A549 (cell line): ENCODE measurements around the gene RPL29. TPM values are rescaled to one million over a fixed set of nuclear protein-coding genes. Genes with fewer than 3 reads are reported as not detected.

ENCODE experiments used
- ATAC-seq, 2 experiments: fragments of 200-7000 bp in 1 of 2; fragments of >200 bp in 1 of 2; cut with Nextera tagmentation in 1 of 2; cut with Tn5 transposase in 1 of 2; 3 replicates each; pipeline versions ENCODE4 v1.8.0 to v1.9.1; 2018 to 2020; ENCODE audit warnings: mild to moderate bottlenecking in 1 of 2, moderate library complexity in 1 of 2
- CTCF ChIA-PET: fragments of 300-600 bp; sonication (Branson Sonifier 250); formaldehyde crosslinking; extraction: SDS; loops from one replicate; lab custom pipeline; 2021; ENCODE audit warnings: antibody characterized with exemption, inconsistent platforms; lab: Yijun Ruan, JAX
- POLR2A ChIA-PET: fragments of 350-600 bp; formaldehyde crosslinking; extraction: SDS; loops from one replicate; lab custom pipeline; 2021; ENCODE audit warnings: antibody characterized with exemption, inconsistent platforms; lab: Yijun Ruan, JAX
- DNase-seq, 2 experiments: peaks; one replicate each; pipeline versions ENCODE4 v3.0.0 to v3.0.0-alpha.2; 2011 to 2016; ENCODE audit warnings: low read depth in 1 of 2, low spot score in 1 of 2
- FAIRE-seq: peaks from 2 replicates; lab custom pipeline; 2011; peaks lifted over from hg19 to GRCh38; lab: Jason Lieb, UNC
- H3K27ac ChIP-seq, 2 experiments: fragments of >200 bp; sonication (Bioruptor Twin); formaldehyde crosslinking; 3 replicates each; pipeline ENCODE4 v1.5.1; 2016 to 2017
- H3K4me1 ChIP-seq: fragments of >200 bp; sonication (Bioruptor Twin); formaldehyde crosslinking; 3 replicates; pipeline ENCODE4 v1.6.1; 2016
- H3K4me2 ChIP-seq: fragments of >200 bp; sonication (Bioruptor Twin); formaldehyde crosslinking; 3 replicates; pipeline ENCODE4 v1.6.1; 2016
- H3K4me3 ChIP-seq: fragments of >200 bp; sonication (Bioruptor Twin); formaldehyde crosslinking; 3 replicates; pipeline ENCODE4 v1.5.1; 2016
- H3K9me3 ChIP-seq: fragments of >200 bp; sonication (Bioruptor Twin); formaldehyde crosslinking; 3 replicates; pipeline ENCODE4 v1.6.1; 2016
- BCL3 ChIP-seq: fragments of >200 bp; sonication (Bioruptor Twin); formaldehyde crosslinking; IDR thresholded peaks from 3 replicates; pipeline ENCODE4 v1.6.1; 2016
- CHD2 ChIP-seq: fragments of 150-350 bp; IDR thresholded peaks from 2 replicates; pipeline ENCODE4 v1.6.1; 2014; ENCODE audit warnings: low read length; ENCODE audit not compliant: partially characterized antibody
- CHD4 ChIP-seq: fragments of 200-600 bp; sonication (generic); IDR thresholded peaks from 2 replicates; pipeline ENCODE4 v1.6.1; 2016; ENCODE audit warnings: antibody characterized with exemption, mild to moderate bottlenecking, borderline replicate concordance
- EHMT2 ChIP-seq: fragments of 200-600 bp; sonication (generic); IDR thresholded peaks from 2 replicates; pipeline ENCODE4 v1.6.1; 2016; ENCODE audit warnings: antibody characterized with exemption, low read depth, mild to moderate bottlenecking, moderate library complexity
- ELK1 ChIP-seq: fragments of 150-350 bp; IDR thresholded peaks from 2 replicates; pipeline ENCODE4 v1.6.1; 2014; ENCODE audit warnings: low read depth, mild to moderate bottlenecking, low read length
- JUN ChIP-seq, 2 experiments: fragments of >200 bp; sonication (Bioruptor Twin); formaldehyde crosslinking; IDR thresholded peaks; 2 replicates in 1 of 2; 3 replicates in 1 of 2; pipeline ENCODE4 v1.6.1; 2016 to 2017
- JUNB ChIP-seq: fragments of >200 bp; sonication (Bioruptor Twin); formaldehyde crosslinking; IDR thresholded peaks from 2 replicates; pipeline ENCODE4 v1.6.1; 2016
- MAFK ChIP-seq: fragments of 450-650 bp; IDR thresholded peaks from 2 replicates; pipeline ENCODE4 v1.6.1; 2014; ENCODE audit not compliant: partially characterized antibody
- MAX ChIP-seq: IDR thresholded peaks from 2 replicates; pipeline ENCODE4 v1.6.1; 2012
- MAZ ChIP-seq: fragments of 150-350 bp; IDR thresholded peaks from 2 replicates; pipeline ENCODE4 v1.6.1; 2014; ENCODE audit warnings: antibody characterized with exemption, low read depth, low read length, borderline replicate concordance
- PBX3 ChIP-seq: IDR thresholded peaks from 2 replicates; pipeline ENCODE4 v1.6.1; 2012
- POLR2AphosphoS2 ChIP-seq: conservative IDR thresholded peaks from 2 replicates; pipeline ENCODE4 v1.6.1; 2012; ENCODE audit warnings: low read length, improper control_type of control experiment, inconsistent platforms
- RAD21 ChIP-seq, 2 experiments: fragments of >200 bp in 1 of 2; sonication (Bioruptor Twin) in 1 of 2; formaldehyde crosslinking in 1 of 2; IDR thresholded peaks in 1 of 2; conservative IDR thresholded peaks in 1 of 2; 2 replicates in 1 of 2; 3 replicates in 1 of 2; pipeline ENCODE4 v1.6.1; 2012 to 2018; ENCODE audit warnings: inconsistent platforms in 1 of 2
- SMC3 ChIP-seq: fragments of >200 bp; sonication (Bioruptor Twin); formaldehyde crosslinking; IDR thresholded peaks from 3 replicates; pipeline ENCODE4 v1.6.1; 2018; ENCODE audit warnings: inconsistent platforms
- SREBF2 ChIP-seq: fragments of 450-650 bp; IDR thresholded peaks from 2 replicates; pipeline ENCODE4 v1.6.1; 2014; ENCODE audit warnings: mild to moderate bottlenecking, moderate library complexity
- TP53 ChIP-seq: fragments of 250-450 bp; sonication (Bioruptor Pico); IDR thresholded peaks from 2 replicates; pipeline ENCODE4 v1.5.0; 2021; ENCODE audit warnings: mild to moderate bottlenecking, moderate library complexity
- ZC3H11A ChIP-seq: fragments of 450-650 bp; IDR thresholded peaks from 2 replicates; pipeline ENCODE4 v1.6.1; 2014; ENCODE audit warnings: antibody characterized with exemption, mild to moderate bottlenecking
- ZFP36 ChIP-seq: fragments of 450-650 bp; IDR thresholded peaks from 2 replicates; pipeline ENCODE4 v1.6.1; 2014; ENCODE audit warnings: borderline replicate concordance; ENCODE audit not compliant: partially characterized antibody
- ZNF302 ChIP-seq: fragments of 250-450 bp; sonication (Bioruptor Pico); IDR thresholded peaks from 2 replicates; pipeline ENCODE4 v1.9.0; 2021; ENCODE audit warnings: inconsistent platforms, mild to moderate bottlenecking, moderate library complexity
- ZSCAN20 ChIP-seq: fragments of 250-450 bp; sonication (Bioruptor Pico); IDR thresholded peaks from 2 replicates; pipeline ENCODE4 v1.8.0; 2022; ENCODE audit warnings: mild to moderate bottlenecking, moderate library complexity
- WGBS: methylation state at CpG from one replicate; pipeline ENCODE4 v1.1.6; 2017; ENCODE audit errors: missing lambda C conversion rate; 5-methylcytosine and 5-hydroxymethylcytosine counted together
- polyA plus RNA-seq, 4 experiments: library from polyadenylated mRNA; depleted of rRNA in 3 of 4; stranded (reverse); fragments of >200 nt; fragmentation: RNase III in 1 of 4; extraction: RNeasy Plus Mini Kit Qiagen cat#74134 plus additional on column Dnase treatment in 1 of 4; gene quantifications; 2 replicates in 3 of 4; 3 replicates in 1 of 4; pipeline ENCODE4 v1.2.3, GENCODE V29; 2011 to 2017

The RPL29 gene
- polyA plus RNA-seq, 2 of the 4 experiments (the other 2 are of a cell fraction): 808 to 1,152 TPM

- no peak for TF ChIP-seq SMC3
- no peak for TF ChIP-seq PBX3
- TF ChIP-seq JUNB: no peak
- no peak for TF ChIP-seq RAD21 (conservative IDR thresholded peaks at IDR 0.05 in 1 of 2, IDR thresholded peaks at IDR 0.05 in 1 of 2)
- no peak for TF ChIP-seq MAZ
Measured at GRCh38 chr3:51959651-51960050, 36.0 kb downstream of the RPL29 start (continued).

- ChIA-PET POLR2A (no interaction called here), CTCF (interaction anchor here (1.0 to 2.9 kb wide), 3 partner anchors 8 to 17 kb away, joined by 3 to 13 read pairs (median 3); partner anchors contain the start of genes PARP3, PCBP4 and RRP9)
- Histone ChIP-seq H3K27ac (no peak overlapping the region), H3K4me3 (no peak overlapping the region), H3K9me3 (no peaks in the 10 kb centered on the region), H3K4me1 (no peaks in the 10 kb centered on the region), H3K4me2 (no peak overlapping the region)
- no peak for DNase-seq
- no peak for FAIRE-seq
- TF ChIP-seq ZSCAN20 (CRISPR knock-in tag) (no peak), ZC3H11A (no peak), JUN (IDR thresholded peaks at IDR 0.05) (no peak), EHMT2 (no peak), MAFK (no peak), SMC3 (no peak), PBX3 (no peak), ZNF302 (CRISPR knock-in tag) (no peak), CHD2 (no peak), SREBF2 (no peak)
- 91% methylated on average over 12 of the region's 20 CpGs for WGBS
- no peak for ATAC-seq
Measured at GRCh38 chr3:51958603-51959521, 36.8 kb downstream of the RPL29 start.

GRCh38 chr3:51957520-51958205 is 38.0 kb downstream of the RPL29 start:
- H3K4me1 ChIP-seq: no peaks in the 10 kb centered on the region; the same call in 1 of the 3 replicates
- ATAC-seq: no peak
- no peak overlapping the region for H3K4me3 ChIP-seq
- no peak for TF ChIP-seq BCL3
- no peak for TF ChIP-seq ZFP36
- TF ChIP-seq ZNF302 (CRISPR knock-in tag): no peak
- no peak for TF ChIP-seq ELK1
- TF ChIP-seq MAX: no peak
- TF ChIP-seq CHD4: no peak
- no peak for TF ChIP-seq TP53
- TF ChIP-seq POLR2AphosphoS2: no peak
- DNase-seq: no peak
- no peak for FAIRE-seq
- POLR2A ChIA-PET: no interaction called here
- WGBS: 81% methylated on average over 9 of the region's 15 CpGs
- H3K9me3 ChIP-seq: no peaks in the 10 kb centered on the region
- no peak overlapping the region for H3K4me2 ChIP-seq
- no peak overlapping the region for H3K27ac ChIP-seq
- CTCF ChIA-PET: interaction anchor here (1.2 to 2.9 kb wide), 3 partner anchors 9 to 16 kb away, joined by 3 to 13 read pairs (median 9); partner anchors contain the start of genes ABHD14B, PARP3 and PCBP4
